HEK293 (cell line): Measurements from ENCODE around the gene SYNGR1.
A peak's percentile ranks its signal among the peaks of the same experiment; 100 is the strongest.

Experiments
- CTCF ChIA-PET: fragments of 350-600 bp; formaldehyde crosslinking; extraction: SDS; loops from one replicate; lab custom pipeline; 2021; ENCODE audit warnings: antibody characterized with exemption; lab: Yijun Ruan, JAX
- POLR2A ChIA-PET: fragments of 300-600 bp; formaldehyde crosslinking; extraction: SDS; loops from one replicate; lab custom pipeline; 2020; ENCODE audit warnings: antibody characterized with exemption, inconsistent platforms; lab: Yijun Ruan, JAX
- H3K27ac ChIP-seq: fragments of 200-500 bp; sonication (Bioruptor generic); 2 replicates; pipeline ENCODE4 v1.5.1; 2014; ENCODE audit warnings: low read depth, low read length, control low read depth, inconsistent platforms; ENCODE audit errors: extremely low read depth
- H3K36me3 ChIP-seq, 2 experiments: fragments of 200-500 bp in 1 of 2; sonication (Bioruptor generic) in 1 of 2; 1 replicate in 1 of 2; 2 replicates in 1 of 2; pipeline ENCODE4 v1.5.1; 2014 to 2017; ENCODE audit warnings: inconsistent platforms in 2 of 2, low read length in 2 of 2; ENCODE audit not compliant: control insufficient read depth in 2 of 2, insufficient read depth in 1 of 2
- H3K4me1 ChIP-seq: fragments of 200-500 bp; sonication (Bioruptor generic); 2 replicates; pipeline ENCODE4 v1.5.1; 2014; ENCODE audit warnings: mild to moderate bottlenecking, low read length, inconsistent platforms; ENCODE audit not compliant: control insufficient read depth, insufficient read depth
- H3K4me3 ChIP-seq: 2 replicates; pipeline ENCODE4 v1.5.1; 2011; ENCODE audit warnings: low read depth, mild to moderate bottlenecking, control low read depth, low read length, moderate library complexity
- H3K9me3 ChIP-seq: fragments of 200-500 bp; sonication (Bioruptor generic); 2 replicates; pipeline ENCODE4 v1.5.1; 2014; ENCODE audit warnings: low read depth, low read length, inconsistent platforms; ENCODE audit not compliant: control insufficient read depth, insufficient read depth
- CTCF ChIP-seq: fragments of 450-650 bp; formaldehyde crosslinking; IDR thresholded peaks from 2 replicates; pipeline ENCODE4 v1.5.1; 2016; ENCODE audit warnings: missing biosample characterization, missing genetic modification characterization
- GLIS1 ChIP-seq: fragments of 450-650 bp; formaldehyde crosslinking; IDR thresholded peaks from 2 replicates; pipeline ENCODE4 v1.5.1; 2016; ENCODE audit warnings: missing biosample characterization, missing genetic modification characterization
- GLIS2 ChIP-seq: fragments of 450-650 bp; formaldehyde crosslinking; IDR thresholded peaks from 2 replicates; pipeline ENCODE4 v1.5.1; 2016; ENCODE audit warnings: missing biosample characterization, missing genetic modification characterization
- HIC1 ChIP-seq: fragments of 450-650 bp; formaldehyde crosslinking; IDR thresholded peaks from 2 replicates; pipeline ENCODE4 v1.5.1; 2016; ENCODE audit warnings: missing biosample characterization, missing genetic modification characterization
- MEIS1 ChIP-seq: sonication (generic); formaldehyde crosslinking; IDR thresholded peaks from 2 replicates; pipeline ENCODE4 v1.8.1; 2022; ENCODE audit warnings: missing genetic modification reagents, mild to moderate bottlenecking, borderline replicate concordance
- OSR2 ChIP-seq: fragments of 450-650 bp; formaldehyde crosslinking; IDR thresholded peaks from 2 replicates; pipeline ENCODE4 v1.5.1; 2016; ENCODE audit warnings: missing biosample characterization, missing genetic modification characterization
- PRDM10 ChIP-seq: fragments of 450-650 bp; formaldehyde crosslinking; IDR thresholded peaks from 2 replicates; pipeline ENCODE4 v1.5.1; 2016; ENCODE audit warnings: missing biosample characterization, missing genetic modification characterization
- PRDM4 ChIP-seq: fragments of 450-650 bp; formaldehyde crosslinking; IDR thresholded peaks from 2 replicates; pipeline ENCODE4 v1.5.1; 2017; ENCODE audit warnings: missing biosample characterization, missing genetic modification characterization
- SP2 ChIP-seq: fragments of 450-650 bp; formaldehyde crosslinking; IDR thresholded peaks from 2 replicates; pipeline ENCODE4 v1.5.1; 2016; ENCODE audit warnings: missing biosample characterization, missing genetic modification characterization
- TCF7L2 ChIP-seq: IDR thresholded peaks from 2 replicates; pipeline ENCODE4 v1.6.1; 2011; ENCODE audit warnings: low read depth, mild to moderate bottlenecking, inconsistent platforms, low read length, moderate library complexity, borderline replicate concordance
- ZBTB8A ChIP-seq: fragments of 450-650 bp; formaldehyde crosslinking; IDR thresholded peaks from 2 replicates; pipeline ENCODE4 v1.5.1; 2016; ENCODE audit warnings: missing biosample characterization, missing genetic modification characterization
- ZIC2 ChIP-seq: fragments of 450-650 bp; formaldehyde crosslinking; IDR thresholded peaks from 2 replicates; pipeline ENCODE4 v1.5.1; 2016; ENCODE audit warnings: missing biosample characterization, missing genetic modification characterization
- ZNF394 ChIP-seq: fragments of 450-650 bp; formaldehyde crosslinking; IDR thresholded peaks from 2 replicates; pipeline ENCODE4 v1.5.1; 2016; ENCODE audit warnings: missing biosample characterization, missing genetic modification characterization, mild to moderate bottlenecking, moderate library complexity, borderline replicate concordance
- ZNF473 ChIP-seq: fragments of 450-650 bp; formaldehyde crosslinking; IDR thresholded peaks from 2 replicates; pipeline ENCODE4 v1.5.1; 2017; ENCODE audit warnings: missing biosample characterization, missing genetic modification characterization
- ZNF544 ChIP-seq: fragments of 450-650 bp; formaldehyde crosslinking; IDR thresholded peaks from 2 replicates; pipeline ENCODE4 v1.5.0; 2017; ENCODE audit warnings: missing biosample characterization, missing genetic modification characterization
- ZNF560 ChIP-seq: fragments of 450-650 bp; formaldehyde crosslinking; IDR thresholded peaks from 2 replicates; pipeline ENCODE4 v1.5.1; 2017; ENCODE audit warnings: missing biosample characterization, missing genetic modification characterization, borderline replicate concordance
- ZNF654 ChIP-seq: fragments of 450-650 bp; formaldehyde crosslinking; IDR thresholded peaks from 2 replicates; pipeline ENCODE4 v1.5.1; 2016; ENCODE audit warnings: low read depth, missing biosample characterization, missing genetic modification characterization
- ZNF658 ChIP-seq: fragments of 450-650 bp; formaldehyde crosslinking; IDR thresholded peaks from 2 replicates; pipeline ENCODE4; 2016; ENCODE audit warnings: missing biosample characterization, missing genetic modification characterization
- ZSCAN5A ChIP-seq: fragments of 450-650 bp; formaldehyde crosslinking; IDR thresholded peaks from 2 replicates; pipeline ENCODE4 v1.5.1; 2016; ENCODE audit warnings: missing biosample characterization, missing genetic modification characterization

The SYNGR1 gene

GRCh38 chr22:39362932-39363331 lies 13.1 kb downstream of the SYNGR1 start (continued):
- TF ChIP-seq ZNF394 (tag by site-specific recombination) = no peak
- no peak for TF ChIP-seq ZNF544 (tag by site-specific recombination)
- no peak for TF ChIP-seq PRDM10 (tag by site-specific recombination)

GRCh38 chr22:39363751-39364515 lies 14.1 kb downstream of the SYNGR1 start:
- Histone ChIP-seq H3K36me3 (peaks cover 0 to 5% of the 10 kb centered on the region in 2 experiments; a peak in 2 of 3 replicates), H3K9me3 (no peaks in the 10 kb centered on the region), H3K4me1 (no peaks in the 10 kb centered on the region; the same call in 1 of the 2 replicates), H3K4me3 (no peak overlapping the region)
- ChIA-PET POLR2A (interaction anchor here (1.0 kb wide), 1 partner anchor 48 kb away, joined by 3 read pairs; no protein-coding TSS in a partner anchor), CTCF (interaction anchor here (0.6 kb wide), 3 partner anchors 11 to 1544 kb away, joined by 3 to 4 read pairs (median 3); no protein-coding TSS in a partner anchor)
- no peak for TF ChIP-seq CTCF (tag by site-specific recombination)
- no peak for TF ChIP-seq PRDM10 (tag by site-specific recombination)
- TF ChIP-seq MEIS1 (CRISPR knock-in tag) = no peak
- no peak for TF ChIP-seq TCF7L2
- TF ChIP-seq ZNF658 (tag by site-specific recombination) = no peak
- TF ChIP-seq OSR2 (tag by site-specific recombination) = no peak
- peak; percentile 93 for TF ChIP-seq ZIC2 (tag by site-specific recombination)
- TF ChIP-seq ZNF560 (tag by site-specific recombination) = no peak
- TF ChIP-seq SP2 = no peak
- TF ChIP-seq ZNF654 = no peak
- no peak for TF ChIP-seq ZNF473
- peak; percentile 76 for TF ChIP-seq GLIS1 (tag by site-specific recombination)
- TF ChIP-seq GLIS2 = 0 out of 2 replicates have a peak, but pooled peaks have one; percentile 14
- TF ChIP-seq HIC1 = no peak
- TF ChIP-seq PRDM4 (tag by site-specific recombination) = no peak
- no peak for TF ChIP-seq ZSCAN5A
- peak; percentile 46; the same call in 1 of the 2 replicates for TF ChIP-seq ZBTB8A (tag by site-specific recombination)
- TF ChIP-seq, all 188 proteins: peak for 4
- no peak overlapping the region for H3K27ac ChIP-seq
